Activated naive CD4-positive, alpha-beta T cell (primary cell): Measurements from ENCODE around the gene NSMCE1.
"Not testable (repeated sequence)": the region's sequence is repeated elsewhere in the genome, so short reads cannot be mapped to it uniquely, and the experiment has no call there.

Experiments used
- DNase-seq, 4 experiments: peaks; one replicate each; lab custom pipeline; 2025; lab: John Stamatoyannopoulos, UW

The NSMCE1 gene

DNA sequence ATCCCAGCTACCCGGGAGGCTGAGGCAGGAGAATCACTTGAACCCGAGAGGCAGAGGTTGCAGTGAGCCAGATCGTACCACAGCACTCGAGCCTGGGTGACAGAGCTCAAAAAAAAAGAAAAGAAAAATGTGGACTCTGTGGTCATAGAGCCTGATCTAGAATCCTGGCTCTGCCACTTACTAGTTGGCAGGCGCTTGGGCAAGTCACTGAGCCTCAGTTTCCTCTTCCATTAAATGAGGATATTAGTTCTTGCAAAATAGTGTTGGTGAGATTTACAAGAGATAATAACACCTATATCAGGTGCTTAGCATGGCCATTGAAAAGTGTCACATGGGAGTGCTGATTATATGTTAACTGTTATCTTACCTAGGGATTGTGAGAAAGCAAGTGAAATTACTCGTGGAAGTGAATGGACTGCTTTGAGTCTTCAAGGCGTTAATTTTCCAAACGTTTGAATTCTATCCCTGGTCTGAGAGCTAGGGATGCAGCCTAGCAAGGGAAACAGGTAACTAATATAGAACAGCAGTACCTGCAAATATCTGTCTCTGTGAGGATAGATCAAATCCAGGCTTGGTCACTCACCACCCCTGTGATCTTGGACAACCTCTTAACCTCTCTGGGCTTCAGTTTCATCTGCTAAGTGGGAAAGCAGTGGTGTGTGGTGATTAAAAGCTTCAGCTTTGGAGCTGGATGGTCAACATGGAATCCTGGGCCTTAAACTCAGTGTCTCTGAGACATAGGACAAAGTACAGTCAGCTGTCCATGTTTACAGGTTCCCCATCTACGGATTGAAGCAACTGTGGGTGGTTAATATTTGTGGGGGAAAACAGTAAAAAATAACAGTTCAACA, 953 bp upstream of the NSMCE1 start:
- no peak for DNase-seq

DNA sequence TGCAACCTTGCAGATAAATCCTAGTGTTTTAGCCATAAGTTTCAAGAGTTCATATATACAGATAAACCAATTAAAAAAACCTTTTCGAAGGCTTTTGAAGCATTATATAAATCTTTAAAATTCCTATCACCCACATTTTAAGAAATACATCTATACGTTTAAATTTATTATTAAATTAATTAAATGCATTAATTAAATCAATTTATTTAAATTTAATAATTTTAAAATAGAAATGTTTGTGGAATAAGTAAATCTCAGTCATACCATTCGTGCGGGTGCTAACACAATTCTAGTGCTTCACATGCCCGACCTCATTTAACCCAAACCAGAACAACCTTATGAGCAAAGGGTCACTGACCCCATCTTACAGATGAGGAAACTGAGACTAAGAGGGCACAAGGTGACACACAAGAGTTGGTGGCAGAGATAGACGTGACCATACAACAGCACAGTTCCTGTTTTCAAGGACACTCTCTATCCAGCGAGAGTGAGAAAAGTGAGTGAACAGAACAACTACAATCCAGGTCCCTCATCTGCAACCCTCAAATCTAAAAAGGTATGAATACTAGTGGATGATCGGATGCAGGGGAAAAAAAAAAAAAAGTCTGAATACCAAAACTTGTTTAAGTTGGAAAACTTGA, 1.4 kb downstream of the NSMCE1 start:
- DNase-seq: no peak

DNA sequence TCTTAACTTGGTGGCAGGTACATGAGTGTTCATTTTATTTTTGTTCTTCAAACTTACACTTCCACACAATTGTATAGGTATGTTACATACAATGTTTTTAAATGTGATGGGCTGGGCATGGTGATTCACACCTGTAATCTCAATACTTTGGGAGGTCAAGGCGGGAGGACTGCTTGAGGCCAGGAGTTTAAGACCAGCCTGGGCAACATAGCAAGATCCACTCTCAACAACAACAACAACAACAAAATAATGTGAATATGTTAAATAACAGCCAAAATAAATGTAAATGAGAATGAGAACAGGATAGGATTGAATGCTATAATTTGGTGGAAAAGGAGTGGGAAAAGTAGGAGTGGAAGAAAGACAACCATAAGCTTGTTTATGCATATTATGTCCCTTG, 2.6 kb downstream of the NSMCE1 start:
- DNase-seq: no peak

DNA sequence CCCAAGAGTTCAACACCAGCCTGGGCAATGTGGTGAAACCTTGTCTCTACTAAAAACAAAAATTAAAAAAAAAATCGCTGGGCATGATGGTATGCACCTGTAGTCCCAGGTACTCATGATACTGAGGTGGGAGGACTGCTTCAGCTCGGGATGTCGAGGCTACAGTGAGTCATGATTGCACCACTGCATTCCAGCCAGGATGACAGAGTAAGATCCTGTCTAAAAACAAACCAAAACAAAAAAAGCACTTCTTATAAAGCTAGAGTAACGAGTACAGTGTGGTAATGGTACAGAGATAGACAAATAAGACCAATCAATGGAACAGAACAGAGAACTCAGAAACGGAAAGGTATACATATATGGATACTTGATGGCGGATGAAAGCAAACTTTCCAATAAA, 4.4 kb downstream of the NSMCE1 start:
- DNase-seq: no peak

DNA sequence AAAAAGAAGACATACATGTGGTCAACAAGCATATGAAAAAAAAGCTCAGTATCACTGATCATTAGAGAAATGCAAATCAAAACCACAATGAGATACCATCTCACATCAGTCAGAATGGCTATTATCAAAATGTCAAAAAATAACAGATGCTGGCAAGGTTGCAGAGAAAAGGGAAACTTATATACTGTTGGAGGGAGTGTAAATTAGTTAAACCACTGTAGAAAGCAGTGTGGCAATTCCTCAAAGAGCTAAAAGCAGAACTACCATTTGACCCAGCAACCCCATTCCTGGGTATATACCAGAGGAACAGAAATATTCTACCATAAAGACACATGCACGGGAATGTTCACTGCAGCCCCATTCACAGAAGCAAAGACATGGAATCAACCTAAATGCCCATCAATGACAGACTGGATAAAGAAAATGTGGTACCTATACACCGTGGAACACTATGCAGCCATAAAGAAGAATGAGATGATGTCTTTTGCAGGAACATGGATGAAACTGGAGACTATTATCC, 5.6 kb downstream of the NSMCE1 start:
- DNase-seq: not testable (repeated sequence)

DNA sequence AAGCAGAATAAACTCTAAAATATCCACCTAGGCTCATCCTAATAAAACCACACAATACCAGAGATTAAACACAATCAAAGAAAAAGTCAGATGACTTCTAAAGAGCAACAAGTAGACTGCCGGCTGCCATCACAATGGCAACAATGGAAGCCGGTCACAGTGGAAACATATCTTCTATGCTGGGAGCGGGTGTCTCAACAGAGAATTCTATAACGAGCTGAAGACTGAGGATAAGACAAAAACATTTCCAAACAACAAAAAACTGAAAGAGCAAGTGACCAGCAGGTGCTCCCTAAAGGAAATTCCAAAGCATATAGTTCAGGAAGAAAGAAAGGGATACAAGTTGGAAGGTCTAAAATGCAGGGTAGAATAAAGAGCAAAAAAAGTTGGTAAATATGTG, 8.9 kb downstream of the NSMCE1 start:
- no peak for DNase-seq

DNA sequence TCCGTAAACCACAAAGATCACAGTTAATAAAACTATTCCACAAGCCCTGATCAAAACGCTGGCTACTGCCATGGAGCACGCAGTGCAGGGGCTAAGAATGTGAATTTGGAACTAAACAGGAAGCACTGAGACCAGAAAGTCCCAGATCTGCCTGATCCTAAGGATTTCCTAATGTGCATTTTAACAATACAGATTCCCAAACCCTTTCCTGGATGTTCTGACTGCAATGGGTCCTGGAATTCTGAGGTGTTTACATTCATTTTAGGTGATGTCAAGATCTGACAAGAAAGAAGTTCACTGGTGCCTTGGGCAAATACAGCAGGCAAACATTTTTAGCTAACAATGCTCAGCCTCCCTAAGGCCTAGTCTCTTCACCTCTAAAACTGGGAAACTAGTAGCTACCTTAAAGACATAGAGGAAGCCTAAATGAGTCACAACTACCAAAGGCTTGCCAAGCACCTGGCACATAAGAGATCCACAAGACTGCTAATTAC, 10.3 kb downstream of the NSMCE1 start:
- no peak for DNase-seq

DNA sequence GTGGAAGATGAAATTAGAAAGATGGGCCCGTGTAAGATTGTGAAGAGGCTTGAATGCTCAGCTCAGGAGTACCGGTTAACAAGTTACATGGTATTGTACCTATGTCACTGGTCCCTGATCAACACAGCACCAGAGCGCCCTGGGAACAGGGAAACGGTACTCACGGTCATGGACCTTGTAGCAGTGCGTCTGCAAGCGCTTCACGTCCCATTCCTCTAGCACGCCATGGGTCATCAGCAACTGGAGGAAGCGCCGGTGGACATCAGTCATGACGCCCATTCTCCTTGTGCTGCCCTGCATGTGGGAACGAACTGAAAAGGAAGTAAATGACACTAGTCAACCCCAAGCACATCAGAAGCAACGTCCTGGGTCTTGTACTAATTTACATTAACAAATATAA, 11.3 kb downstream of the NSMCE1 start:
- DNase-seq: no peak

DNA sequence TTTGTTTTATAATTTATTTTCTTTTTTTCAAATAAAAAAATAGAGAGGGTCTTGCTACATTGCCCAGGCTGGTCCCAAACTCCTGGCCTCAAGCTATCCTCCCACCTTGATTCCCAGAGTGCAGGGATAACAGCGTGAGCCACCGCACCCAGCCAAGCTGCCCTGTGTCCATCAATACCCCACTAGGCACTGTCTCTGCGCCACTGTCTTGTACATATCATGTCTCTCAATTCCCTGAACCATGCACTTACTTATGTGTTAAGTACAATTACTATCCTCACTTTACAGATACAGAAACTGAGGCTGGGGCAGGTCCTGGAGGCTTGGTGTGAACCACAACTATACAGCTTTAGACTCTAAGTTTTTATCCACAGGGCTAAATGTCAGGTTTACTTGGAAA, 11.7 kb downstream of the NSMCE1 start:
- DNase-seq: no peak

DNA sequence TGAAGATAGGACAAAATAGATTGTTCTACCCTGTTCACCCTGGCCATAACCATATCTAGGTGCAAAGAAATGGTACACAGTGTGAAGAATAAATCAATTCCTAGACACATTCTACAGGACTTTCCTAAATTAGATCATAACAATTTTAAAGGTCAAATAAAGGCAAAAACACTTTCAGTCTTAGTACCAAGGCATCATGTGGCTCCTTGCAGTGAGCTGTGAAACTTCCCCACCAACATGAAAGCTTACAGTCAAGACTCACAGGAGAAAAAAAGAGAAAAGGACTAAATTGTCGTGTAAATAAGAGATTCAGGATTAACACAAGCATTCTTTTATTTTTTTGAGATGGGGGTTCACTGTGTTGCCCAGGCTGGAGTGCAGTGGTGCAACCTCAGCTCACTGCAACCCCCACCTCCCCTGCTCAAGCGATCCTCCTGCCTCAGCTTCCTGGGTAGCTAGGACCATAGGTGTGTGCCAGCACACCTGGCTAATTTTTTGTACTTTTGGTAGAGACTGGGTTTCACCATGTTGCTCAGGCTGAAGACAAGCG, 14.2 kb downstream of the NSMCE1 start:
- DNase-seq: no peak

DNA sequence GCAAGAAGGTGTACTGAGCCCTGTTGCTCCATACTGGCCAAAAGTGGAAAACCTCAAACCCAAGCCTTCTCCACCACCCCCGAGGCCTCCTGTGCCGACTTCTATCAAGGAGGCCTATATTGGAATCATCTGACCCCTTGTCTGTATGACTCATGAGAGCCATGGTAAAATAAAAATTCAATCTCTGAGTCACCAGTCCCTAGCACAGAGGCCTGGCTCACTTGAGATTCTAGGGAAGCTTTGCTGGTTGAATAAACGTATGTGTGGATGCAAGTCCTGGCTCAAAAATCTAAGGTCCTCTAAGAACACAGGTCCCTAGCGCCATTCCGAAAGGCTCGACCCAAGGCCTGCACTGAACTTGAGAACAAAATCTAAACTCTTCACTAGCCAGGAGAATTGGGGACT, 15.0 kb downstream of the NSMCE1 start:
- no peak for DNase-seq

DNA sequence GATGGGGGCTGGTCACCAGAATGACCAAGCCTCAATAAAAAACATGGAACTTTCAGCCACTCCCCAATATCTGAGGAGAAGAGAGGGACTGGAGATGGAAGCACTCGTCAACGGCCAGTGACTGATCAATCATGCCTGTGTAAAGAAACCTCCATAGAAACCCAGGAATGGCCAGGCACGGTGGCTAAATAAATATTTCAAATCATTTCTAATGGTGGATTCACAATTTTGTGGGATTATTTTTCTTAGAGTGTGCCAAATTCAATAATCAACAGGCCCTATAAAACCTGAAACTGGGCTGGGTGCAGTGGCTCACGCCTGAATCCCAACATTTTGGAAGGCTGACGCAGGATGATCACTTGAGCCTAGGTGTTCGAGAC, 16.4 kb downstream of the NSMCE1 start:
- DNase-seq: no peak

DNA sequence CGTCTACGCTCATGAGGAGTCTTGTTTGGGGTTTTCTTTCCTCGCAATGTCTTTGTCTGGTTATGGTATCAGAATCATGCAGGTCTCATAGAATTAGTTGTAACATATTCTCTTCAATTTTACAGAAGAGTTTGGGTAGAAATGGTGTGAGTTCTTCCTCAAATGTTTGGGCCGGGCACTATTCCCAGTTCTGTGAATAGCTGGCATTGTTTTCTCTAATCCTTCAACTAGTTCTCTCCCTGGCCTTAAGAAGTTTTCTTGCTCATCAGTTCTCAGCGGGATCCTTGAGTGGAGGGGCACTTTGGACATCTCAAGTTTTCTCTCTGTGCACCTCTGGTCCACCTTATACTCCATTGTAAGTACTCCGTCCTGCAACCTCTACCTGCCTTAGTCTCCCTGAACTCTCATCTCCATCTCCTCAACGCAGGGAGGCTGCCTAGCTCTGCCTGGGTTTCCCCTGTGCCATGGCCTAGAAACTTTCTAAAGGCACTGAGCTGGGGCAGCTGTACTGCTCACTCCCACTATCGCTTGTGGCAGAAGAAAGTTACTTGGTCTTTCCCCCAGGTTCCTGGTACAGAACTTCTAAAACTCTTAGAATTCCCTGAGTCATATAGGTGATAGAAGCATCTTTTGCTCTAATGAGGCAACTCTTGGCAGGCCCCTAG, 16.9 kb downstream of the NSMCE1 start:
- no peak for DNase-seq

DNA sequence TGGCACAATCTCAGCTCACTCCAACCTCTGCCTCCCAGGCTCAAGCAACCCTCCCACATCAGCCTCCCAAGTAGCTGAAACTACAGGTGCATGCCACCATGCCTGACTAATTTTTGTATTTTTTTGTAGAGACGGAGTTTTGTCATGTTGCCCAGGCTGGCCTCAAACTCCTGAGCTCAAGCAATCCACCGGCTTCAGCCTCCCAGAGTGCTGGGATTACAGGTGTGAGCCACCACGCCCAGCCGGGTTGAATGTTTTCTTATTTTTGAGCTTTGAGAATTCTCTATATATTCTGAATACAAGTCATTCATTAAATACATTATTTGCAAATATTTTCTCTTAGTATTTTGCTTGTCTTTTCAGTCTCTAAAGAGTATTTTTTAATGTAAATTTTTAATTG, 19.7 kb downstream of the NSMCE1 start:
- DNase-seq: not testable (repeated sequence)

DNA sequence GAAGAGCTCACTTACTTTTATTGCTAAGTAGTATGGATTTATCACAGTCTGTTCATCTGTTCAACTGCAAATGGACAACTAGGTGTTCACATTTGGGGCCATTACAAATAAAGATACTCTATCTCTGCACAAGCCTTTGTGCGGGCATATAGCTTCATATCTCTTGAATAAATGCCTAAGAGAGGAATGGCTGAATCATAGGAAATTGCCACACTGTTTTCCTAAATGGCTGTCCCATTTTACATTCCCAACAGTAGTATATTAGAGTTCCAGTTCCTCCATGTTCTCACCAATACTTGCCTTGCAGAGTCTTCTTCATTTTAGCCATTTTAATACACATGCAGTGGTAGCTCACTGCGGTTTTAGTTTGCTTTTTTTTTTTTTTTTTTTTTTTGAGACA, 20.5 kb downstream of the NSMCE1 start:
- DNase-seq: no peak

DNA sequence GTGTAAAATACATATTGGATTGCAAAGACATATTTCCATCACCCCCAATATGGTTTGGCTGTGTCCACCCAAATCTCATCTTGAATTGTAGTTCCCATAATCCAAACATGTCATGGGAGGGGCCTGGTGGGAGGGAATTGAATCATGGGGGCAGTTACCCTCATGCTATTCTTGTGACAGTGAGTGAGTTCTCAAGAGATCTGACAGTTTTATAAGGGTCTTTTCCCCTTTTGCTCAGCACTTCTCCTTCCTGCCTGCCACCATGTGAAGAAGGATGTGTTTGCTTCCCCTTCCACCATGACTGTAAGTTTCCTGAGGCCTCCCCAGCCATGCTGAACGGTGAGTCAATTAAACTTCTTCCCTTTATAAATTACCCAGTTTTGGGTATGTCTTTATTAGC, 21.5 kb downstream of the NSMCE1 start:
- DNase-seq: not testable (repeated sequence)

DNA sequence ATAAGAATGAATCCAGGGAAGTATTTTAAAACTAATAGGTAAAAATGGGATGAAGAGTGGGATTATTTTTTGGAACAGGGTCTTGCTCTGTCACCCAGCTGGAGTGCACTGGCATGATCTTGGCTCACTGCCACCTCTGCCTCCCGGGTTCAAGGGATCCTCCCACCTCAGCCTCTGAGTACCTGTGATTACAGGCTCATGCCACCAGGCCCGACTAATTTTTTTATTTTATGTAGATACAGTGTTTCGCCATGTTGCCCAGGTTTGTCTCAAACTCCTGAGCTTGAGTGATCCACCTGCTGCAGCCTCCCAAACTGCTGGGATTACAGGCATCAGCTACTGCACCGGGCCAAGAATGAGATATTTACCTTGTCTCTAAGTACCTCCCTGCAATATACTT, 22.1 kb downstream of the NSMCE1 start:
- DNase-seq: no peak

DNA sequence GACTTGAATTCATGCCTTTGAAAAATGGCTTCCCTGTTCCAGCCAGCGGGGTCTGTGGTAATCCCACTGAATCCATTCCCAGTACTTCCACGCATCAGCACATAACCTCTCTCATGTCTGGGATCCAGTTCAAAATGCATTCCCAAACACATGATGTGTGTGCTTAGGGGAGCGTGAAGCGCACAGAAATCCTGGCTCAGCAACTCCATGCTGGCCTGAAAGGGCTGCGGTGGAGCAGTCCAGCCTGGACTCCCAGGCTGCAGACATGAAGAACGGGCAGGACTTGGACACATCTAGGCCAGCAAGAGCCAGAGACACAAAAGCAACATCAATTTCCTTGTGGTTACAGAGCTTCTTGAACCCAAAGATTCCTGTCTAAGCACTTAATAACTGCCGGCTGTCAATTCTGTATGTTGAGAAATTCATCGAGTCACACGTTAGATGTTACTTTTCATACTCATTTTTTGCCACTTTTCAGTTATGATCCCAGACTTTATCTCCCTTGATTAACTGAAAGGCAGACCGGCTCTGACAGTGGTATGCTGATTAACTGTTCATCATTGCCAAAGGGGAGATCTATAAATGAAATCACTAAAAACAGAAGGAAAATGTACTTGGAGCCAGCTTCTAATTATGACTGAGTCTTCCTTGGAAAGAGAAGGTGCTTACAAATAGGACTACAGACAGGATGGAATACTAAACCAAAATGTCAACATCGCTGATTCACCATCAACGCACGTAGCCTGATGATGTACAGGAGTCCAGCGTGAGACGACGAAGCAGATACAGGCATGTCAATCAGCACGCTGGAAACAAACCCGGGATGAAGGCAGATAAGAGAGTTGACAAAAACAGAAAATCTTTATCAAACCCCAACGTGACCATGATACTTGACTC, 23.0 kb downstream of the NSMCE1 start:
- no peak for DNase-seq

DNA sequence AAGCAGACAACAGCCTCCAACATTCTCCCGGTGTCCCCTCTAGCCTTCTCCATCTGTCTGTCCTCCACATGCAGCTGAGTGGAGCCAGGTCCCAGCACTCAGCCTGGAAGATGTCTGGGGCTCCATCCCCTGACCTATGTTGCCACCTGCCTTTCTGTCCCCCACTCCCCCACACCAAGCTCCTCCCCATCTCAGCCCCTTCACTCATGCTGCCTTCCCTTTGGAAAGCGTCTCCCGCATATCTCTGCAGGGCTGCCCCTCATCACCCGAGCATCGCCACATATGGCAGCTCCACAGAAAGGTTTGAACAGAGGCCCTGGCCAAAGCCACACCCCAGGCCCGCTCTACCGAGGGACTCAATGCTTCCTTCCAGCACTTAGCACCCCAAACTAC, 24.2 kb downstream of the NSMCE1 start:
- no peak for DNase-seq

DNA sequence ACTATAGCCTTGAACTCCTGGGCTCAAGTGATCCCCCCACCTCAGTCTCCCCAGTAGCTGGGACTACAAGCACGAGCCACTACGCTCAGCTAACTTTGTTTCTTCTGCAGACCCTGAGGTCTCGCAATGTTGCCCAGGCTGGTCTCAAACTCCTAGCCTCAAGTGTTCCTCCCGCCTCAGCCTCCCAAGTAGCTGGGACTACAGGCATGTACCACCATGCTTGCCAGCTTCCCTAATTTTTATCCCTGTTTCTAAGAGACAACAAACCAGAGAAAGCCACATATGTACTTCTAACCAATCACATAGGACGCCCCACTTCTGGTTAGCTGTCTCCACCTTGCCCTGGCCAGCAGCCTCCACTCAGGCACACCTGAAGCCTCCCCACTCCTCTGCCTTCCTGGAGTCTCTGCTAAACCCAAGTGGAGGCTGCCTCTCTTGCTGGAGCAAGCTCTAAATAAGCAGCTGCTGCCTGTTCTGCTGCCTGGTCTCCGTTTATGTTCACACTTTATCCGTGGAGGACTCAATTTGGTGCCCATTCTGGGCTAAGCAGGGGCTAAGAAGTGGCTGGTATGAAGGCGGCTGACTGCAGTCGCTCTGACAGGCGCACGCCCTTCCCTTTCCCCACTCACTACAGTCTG, 24.7 kb downstream of the NSMCE1 start:
- no peak for DNase-seq
